Fibroblast of mammary gland (primary cell): ENCODE results near the gene RAB17.

ENCODE experiments used
- DNase-seq: peaks from one replicate; pipeline ENCODE4 v3.0.0-alpha.2; 2010; ENCODE audit warnings: low read depth
- H3K4me3 ChIP-seq: 2 replicates; pipeline ENCODE4 v1.5.1; 2011; ENCODE audit warnings: low read depth, mild to moderate bottlenecking, low read length, moderate library complexity; ENCODE audit not compliant: control insufficient read depth
- TF ChIP-seq, protein P1 (sequence below): conservative IDR thresholded peaks from 2 replicates; pipeline ENCODE4 v1.5.1; 2011; ENCODE audit warnings: low read depth, low read length, inconsistent platforms; ENCODE audit not compliant: control insufficient read depth, insufficient read depth

RAB17 gene

DNA sequence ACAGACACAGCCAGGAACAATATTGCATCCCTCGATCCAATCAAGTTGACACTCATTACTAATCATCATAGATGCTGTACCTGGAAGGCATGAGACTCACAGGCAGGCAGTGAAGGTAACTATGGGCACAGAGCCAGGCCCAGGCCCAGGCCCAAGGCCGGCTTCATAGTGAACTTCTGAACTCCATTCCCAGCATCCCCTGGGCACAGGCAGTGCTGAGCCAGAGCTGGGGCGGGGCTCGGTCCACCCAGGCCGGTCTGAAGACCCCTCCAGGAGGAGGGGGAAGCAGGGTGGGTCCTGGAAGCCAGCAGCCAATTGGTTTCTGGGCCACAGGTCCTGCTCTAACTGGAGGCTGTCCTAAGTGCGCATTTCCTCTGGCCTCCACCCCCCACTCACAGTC, 65.9 kb downstream of the RAB17 start:
- TF ChIP-seq, protein P1, sequence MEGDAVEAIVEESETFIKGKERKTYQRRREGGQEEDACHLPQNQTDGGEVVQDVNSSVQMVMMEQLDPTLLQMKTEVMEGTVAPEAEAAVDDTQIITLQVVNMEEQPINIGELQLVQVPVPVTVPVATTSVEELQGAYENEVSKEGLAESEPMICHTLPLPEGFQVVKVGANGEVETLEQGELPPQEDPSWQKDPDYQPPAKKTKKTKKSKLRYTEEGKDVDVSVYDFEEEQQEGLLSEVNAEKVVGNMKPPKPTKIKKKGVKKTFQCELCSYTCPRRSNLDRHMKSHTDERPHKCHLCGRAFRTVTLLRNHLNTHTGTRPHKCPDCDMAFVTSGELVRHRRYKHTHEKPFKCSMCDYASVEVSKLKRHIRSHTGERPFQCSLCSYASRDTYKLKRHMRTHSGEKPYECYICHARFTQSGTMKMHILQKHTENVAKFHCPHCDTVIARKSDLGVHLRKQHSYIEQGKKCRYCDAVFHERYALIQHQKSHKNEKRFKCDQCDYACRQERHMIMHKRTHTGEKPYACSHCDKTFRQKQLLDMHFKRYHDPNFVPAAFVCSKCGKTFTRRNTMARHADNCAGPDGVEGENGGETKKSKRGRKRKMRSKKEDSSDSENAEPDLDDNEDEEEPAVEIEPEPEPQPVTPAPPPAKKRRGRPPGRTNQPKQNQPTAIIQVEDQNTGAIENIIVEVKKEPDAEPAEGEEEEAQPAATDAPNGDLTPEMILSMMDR: no peak
- DNase-seq: no peak
- H3K4me3 ChIP-seq: no peak overlapping the region
